ENCODE results near the gene GCNT1.
"Not testable (repeated sequence)": the region's sequence is repeated elsewhere in the genome, so short reads cannot be mapped to it uniquely, and the experiment has no call there.

Gene GCNT1

DNA sequence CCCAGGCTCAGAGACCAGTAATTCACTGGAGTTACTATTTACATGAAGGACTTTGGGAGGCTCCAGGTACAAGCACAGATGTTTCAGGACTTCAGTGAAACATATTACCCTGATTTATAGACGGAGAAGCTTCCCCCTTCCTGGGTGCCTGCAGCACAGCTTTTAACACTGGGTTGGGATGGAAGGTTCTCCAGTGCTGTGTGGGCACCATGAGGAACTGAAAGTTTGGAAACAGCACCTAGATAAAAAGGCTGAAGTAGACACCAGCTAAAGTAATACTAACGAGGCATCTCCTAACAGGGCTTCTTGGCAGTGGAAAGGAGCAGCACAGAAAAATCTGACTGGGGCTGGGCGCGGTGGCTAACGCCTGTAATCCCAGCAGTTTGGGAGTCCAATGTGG lies 70.7 kb downstream of the GCNT1 start:
- no peaks in the 10 kb centered on the region for H3K36me3 Mint-ChIP-seq (ENCODE audit: low read depth)
- no peaks in the 10 kb centered on the region for H3K27me3 Mint-ChIP-seq
- no peak overlapping the region for H3K4me3 Mint-ChIP-seq
- H3K9me3 Mint-ChIP-seq, result no peaks in the 10 kb centered on the region
- H3K4me1 Mint-ChIP-seq (ENCODE audit: low read depth), result peaks cover 4% of the 10 kb centered on the region
- no peak overlapping the region for H3K27ac Mint-ChIP-seq

DNA sequence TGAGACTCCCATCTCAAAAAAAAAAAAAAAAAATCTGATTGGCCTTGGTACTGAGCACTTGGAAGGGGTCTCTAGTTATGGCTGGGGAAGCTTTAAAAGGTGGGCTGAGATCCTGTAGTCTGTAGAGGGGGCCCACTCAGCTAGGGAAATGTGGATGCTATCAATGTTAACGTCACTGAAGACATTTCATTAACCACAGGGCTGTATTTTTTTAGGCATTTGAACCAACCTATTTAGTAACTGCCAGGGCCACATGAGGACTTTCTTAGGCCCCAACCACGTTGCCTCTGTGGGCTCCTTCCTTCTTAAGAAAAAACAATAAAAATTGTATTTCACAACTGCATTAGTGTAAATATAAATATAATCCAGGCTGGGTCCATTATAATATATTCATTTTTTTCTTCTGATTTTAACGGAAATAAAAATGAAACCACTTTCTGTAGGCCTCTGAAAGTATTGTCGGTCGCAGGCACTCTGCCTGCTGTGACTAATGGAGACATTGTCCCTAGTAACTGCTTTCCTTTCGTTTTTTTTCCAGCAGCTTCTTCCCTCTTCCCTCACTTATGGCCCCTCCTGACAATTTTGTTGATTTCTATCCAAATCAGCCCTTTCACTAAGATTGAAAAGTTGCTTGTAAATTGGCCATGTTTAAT lies 71.6 kb downstream of the GCNT1 start:
- Mint-ChIP-seq H3K9me3 (no peaks in the 10 kb centered on the region), H3K27me3 (no peaks in the 10 kb centered on the region), H3K4me1 (ENCODE audit: low read depth) (peaks cover 4% of the 10 kb centered on the region), H3K4me3 (no peak overlapping the region), H3K36me3 (ENCODE audit: low read depth) (no peaks in the 10 kb centered on the region), H3K27ac (no peak overlapping the region)

DNA sequence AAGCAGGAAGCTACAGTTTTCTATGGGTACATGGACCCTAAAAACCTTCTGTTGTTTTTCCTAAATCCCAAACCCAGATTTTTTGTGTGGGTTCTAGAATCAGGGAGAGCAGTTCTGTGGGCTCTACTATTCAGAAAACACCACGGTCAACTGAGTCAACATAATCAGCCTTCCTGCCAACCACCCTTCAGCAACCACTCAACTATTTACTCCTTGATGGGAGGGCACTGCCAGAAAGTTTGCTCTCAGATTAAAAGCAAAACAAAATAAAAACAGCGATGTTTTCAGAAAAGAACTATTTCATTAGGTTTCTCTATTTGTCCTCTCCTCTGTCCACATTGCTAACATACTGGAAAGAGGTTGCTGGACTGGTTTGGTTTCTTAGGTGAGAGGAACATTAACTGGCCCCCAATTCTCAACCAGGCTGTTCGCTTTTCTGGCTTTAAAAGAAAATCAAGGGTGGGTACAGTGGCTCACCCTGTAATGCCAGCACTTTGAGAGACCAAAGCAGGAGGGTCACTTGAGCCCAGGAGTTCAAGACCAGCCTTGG lies 72.3 kb downstream of the GCNT1 start:
- peaks cover 4% of the 10 kb centered on the region for H3K4me1 Mint-ChIP-seq (ENCODE audit: low read depth)
- H3K4me3 Mint-ChIP-seq, result no peak overlapping the region
- no peak overlapping the region for H3K27ac Mint-ChIP-seq
- H3K27me3 Mint-ChIP-seq, result no peaks in the 10 kb centered on the region
- no peaks in the 10 kb centered on the region for H3K36me3 Mint-ChIP-seq (ENCODE audit: low read depth)
- no peaks in the 10 kb centered on the region for H3K9me3 Mint-ChIP-seq

DNA sequence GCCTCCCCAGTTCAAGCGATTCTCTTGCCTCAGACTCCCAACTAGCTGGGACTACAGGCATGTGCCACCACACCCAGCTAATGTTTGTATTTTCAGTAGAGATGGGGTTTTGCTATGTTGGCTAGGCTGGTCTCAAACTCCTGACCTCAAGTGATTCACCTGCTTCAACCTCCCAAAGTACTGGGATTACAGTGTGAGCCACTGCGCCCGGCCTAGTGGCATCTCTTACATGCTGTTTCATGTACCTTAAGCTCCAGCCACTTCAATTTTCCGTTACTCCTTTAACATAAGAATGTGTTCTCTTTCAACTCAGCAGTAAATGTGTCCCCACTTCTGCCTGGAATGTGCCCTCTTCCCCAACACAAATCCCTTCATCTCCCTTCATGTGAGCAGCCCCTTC lies 73.9 kb downstream of the GCNT1 start:
- not testable (repeated sequence) for H3K27ac Mint-ChIP-seq; H3K4me3 Mint-ChIP-seq; H3K27me3 Mint-ChIP-seq; H3K9me3 Mint-ChIP-seq; H3K4me1 Mint-ChIP-seq (ENCODE audit: low read depth); H3K36me3 Mint-ChIP-seq (ENCODE audit: low read depth)

DNA sequence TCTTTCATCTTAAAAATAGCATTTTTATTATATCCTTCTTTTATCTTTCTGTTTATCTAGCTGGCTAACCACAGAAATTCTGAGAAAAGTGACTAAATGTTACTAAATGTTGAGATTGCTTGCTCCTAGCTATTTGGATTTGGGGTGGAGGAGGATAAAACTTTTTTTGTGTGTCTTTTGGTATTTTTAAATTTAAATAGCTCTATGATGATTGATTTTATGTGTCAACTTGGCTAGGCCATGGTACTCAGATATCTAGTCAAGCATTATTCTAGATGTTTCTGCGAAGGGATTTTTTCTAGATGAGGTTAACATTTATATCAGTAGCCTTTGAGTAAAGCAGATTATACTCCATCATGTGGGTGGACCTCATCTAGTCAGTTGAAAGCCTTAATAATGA lies 75.0 kb downstream of the GCNT1 start:
- H3K4me3 Mint-ChIP-seq, result no peak overlapping the region
- H3K9me3 Mint-ChIP-seq, result no peaks in the 10 kb centered on the region
- H3K36me3 Mint-ChIP-seq (ENCODE audit: low read depth), result no peaks in the 10 kb centered on the region
- no peak overlapping the region for H3K27ac Mint-ChIP-seq
- H3K27me3 Mint-ChIP-seq, result no peaks in the 10 kb centered on the region
- peaks cover 4% of the 10 kb centered on the region for H3K4me1 Mint-ChIP-seq (ENCODE audit: low read depth)

DNA sequence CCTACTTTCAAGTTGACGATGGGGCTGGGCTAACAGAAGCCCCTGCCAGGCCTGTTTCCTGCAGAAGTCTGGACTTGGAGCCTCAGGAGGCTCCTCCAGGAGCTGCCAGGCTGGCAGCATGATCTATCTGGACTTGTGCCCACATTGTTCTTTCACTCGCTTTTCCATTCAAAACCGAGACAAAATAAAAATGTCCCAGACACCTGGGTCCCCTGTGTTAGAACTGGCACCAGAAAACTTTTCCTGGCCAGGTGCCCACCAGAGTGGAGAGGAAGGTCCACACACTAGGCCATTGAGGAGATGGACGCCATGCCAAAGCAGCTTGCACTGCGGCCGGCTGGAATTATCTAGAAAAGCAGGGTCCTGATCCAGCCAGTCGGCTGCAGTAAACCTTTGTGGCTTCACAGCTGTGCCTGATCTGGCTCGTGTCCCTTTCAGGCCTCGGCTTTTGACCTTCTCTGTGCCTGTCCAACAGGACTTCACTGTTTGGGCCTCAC lies 78.2 kb downstream of the GCNT1 start:
- Mint-ChIP-seq H3K9me3 (no peaks in the 10 kb centered on the region), H3K4me3 (no peak overlapping the region), H3K27ac (no peak overlapping the region), H3K27me3 (no peaks in the 10 kb centered on the region), H3K4me1 (ENCODE audit: low read depth) (peaks cover 4% of the 10 kb centered on the region), H3K36me3 (ENCODE audit: low read depth) (no peaks in the 10 kb centered on the region)

DNA sequence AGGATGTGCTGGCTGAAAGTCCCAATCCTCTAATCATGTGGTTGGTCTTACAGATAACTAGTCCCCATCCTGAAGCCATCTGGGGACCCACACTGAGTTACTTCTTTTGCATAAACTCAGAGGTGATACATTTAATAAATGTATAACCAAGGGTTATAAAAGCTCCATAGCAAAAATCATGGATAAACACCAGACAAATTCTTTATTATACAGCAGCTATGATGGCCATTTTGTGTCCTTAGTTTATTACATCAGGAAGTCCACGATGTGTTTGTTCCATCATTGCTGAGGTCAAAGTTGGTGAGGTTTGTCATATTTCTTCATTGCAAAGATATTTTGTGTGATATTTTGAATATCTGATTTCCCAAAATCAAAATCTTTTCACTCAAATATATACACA lies 80.2 kb downstream of the GCNT1 start:
- Mint-ChIP-seq H3K27ac (no peak overlapping the region), H3K9me3 (no peaks in the 10 kb centered on the region), H3K36me3 (ENCODE audit: low read depth) (no peaks in the 10 kb centered on the region), H3K4me1 (ENCODE audit: low read depth) (peaks cover under 1% of the 10 kb centered on the region), H3K27me3 (no peaks in the 10 kb centered on the region), H3K4me3 (no peak overlapping the region)

DNA sequence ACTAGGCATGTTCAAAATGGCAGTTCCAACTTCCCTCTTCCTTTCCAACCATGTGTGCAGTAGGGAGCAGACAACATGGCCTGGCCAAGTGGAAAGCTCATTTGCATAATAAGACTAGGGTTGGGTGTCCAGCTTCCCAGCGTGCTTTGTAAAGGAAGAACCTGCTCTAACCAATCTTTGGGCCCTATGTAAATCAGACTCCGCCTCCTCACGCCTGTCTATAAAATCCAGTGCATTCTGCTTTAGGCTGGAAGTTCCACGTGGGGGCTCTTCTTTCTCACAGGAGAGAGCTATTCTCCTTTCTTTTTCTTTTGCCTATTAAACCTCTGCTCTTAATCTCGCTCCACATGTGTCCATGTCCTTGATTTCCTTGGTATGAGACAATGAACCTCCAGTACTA lies 83.4 kb downstream of the GCNT1 start:
- Mint-ChIP-seq H3K27ac (no peak overlapping the region), H3K9me3 (no peaks in the 10 kb centered on the region), H3K4me1 (ENCODE audit: low read depth) (no peaks in the 10 kb centered on the region), H3K36me3 (ENCODE audit: low read depth) (no peaks in the 10 kb centered on the region), H3K27me3 (no peaks in the 10 kb centered on the region), H3K4me3 (no peak overlapping the region)

DNA sequence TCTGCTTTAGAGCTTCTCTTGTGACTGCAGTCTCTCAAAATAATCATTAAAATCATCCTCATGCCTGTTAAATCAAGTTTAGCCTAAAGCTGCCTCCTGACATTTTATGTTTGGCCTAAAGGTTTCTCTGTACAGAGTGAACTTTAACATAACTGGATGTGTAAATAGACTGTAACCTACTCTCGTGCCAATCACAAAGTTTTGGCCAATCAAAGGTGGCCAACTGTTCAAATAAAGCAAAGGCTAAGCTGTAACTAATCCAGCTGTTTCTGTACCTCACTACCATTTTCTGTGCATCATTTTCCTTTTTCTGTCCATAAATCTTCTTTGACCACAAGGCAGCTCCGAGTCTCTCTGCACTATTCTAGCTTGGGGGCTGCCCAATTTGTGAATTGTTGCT lies 86.2 kb downstream of the GCNT1 start:
- no peaks in the 10 kb centered on the region for H3K36me3 Mint-ChIP-seq (ENCODE audit: low read depth)
- no peak overlapping the region for H3K27ac Mint-ChIP-seq
- no peaks in the 10 kb centered on the region for H3K27me3 Mint-ChIP-seq
- no peaks in the 10 kb centered on the region for H3K4me1 Mint-ChIP-seq (ENCODE audit: low read depth)
- no peak overlapping the region for H3K4me3 Mint-ChIP-seq
- no peaks in the 10 kb centered on the region for H3K9me3 Mint-ChIP-seq

DNA sequence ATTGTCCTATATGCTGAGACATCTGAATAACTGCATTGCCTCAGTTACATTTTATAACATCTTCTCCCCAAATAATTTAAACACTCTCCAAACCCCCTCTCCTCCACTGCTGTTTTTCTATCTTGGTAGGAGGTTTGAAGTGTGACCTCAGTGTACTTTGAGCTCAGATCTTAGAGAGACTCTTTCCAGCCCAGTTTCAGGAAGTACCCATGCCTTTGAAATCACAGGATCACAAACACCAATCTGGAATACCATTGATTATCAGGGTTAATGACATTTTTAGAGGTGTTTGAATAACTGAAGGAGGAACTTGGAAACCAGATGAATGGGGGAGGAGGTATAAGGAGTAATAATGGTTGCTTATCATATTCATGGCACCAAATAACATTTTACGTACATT lies 93.2 kb downstream of the GCNT1 start:
- Mint-ChIP-seq H3K27ac (no peak overlapping the region), H3K4me3 (no peak overlapping the region), H3K4me1 (ENCODE audit: low read depth) (no peaks in the 10 kb centered on the region), H3K36me3 (ENCODE audit: low read depth) (no peaks in the 10 kb centered on the region), H3K9me3 (no peaks in the 10 kb centered on the region), H3K27me3 (peaks cover 12% of the 10 kb centered on the region)

DNA sequence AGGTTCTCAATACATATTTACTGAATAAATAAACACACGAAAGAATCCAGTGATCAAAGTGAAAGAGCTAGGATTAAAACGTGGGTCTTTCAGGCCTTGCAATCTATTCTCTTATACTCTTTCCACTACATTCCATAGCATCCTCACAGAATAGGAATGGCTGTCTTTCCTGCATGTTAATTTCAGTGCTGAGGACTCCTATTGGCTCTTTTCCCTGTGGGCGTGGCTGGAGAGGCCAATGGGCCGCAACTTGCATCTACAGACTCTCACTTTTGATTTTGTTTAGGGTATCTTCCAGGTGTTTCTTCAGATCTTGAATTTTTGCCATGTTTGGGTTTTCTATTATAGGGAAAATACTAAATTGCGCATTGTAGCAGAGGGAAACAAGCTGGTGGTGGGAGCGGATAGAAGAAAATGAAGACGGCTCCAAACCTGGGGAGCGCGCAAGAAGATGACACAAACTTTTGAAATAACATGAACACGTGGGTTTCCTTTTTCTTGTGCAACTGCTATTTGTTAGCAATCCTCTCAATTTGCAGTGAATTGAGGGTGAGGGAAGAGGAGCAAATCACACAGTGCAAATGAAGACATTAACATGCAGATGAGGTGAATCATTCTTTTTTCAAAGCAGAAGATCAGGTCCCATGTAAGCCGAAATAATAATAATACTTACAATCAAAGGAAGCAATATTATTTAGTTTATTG lies 93.9 kb downstream of the GCNT1 start:
- Mint-ChIP-seq H3K27me3 (peaks cover 13% of the 10 kb centered on the region), H3K4me3 (no peak overlapping the region), H3K27ac (no peak overlapping the region), H3K4me1 (ENCODE audit: low read depth) (no peaks in the 10 kb centered on the region), H3K9me3 (no peaks in the 10 kb centered on the region), H3K36me3 (ENCODE audit: low read depth) (no peaks in the 10 kb centered on the region)

DNA sequence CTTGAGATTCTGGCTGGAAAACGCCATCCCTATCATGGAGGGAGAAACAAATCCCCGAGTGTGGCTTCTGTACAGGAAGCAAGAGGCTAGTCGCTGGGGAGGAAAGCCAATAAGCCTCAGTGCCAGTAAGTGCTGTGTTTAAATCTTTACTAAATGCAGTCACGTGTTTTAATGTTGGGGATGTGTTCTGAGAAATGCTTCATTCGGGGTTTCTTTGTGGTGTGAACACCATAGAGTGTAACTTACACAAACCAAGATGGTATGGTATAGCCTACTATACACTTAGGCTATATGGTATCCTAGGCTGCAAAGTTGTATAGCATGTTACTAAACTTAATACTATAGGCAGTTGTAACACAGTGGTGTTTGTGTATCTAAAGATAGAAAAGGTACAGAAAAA lies 94.7 kb downstream of the GCNT1 start:
- peaks cover 17% of the 10 kb centered on the region for H3K27me3 Mint-ChIP-seq
- H3K9me3 Mint-ChIP-seq, result no peaks in the 10 kb centered on the region
- no peak overlapping the region for H3K27ac Mint-ChIP-seq
- H3K4me3 Mint-ChIP-seq, result no peak overlapping the region
- H3K36me3 Mint-ChIP-seq (ENCODE audit: low read depth), result no peaks in the 10 kb centered on the region
- H3K4me1 Mint-ChIP-seq (ENCODE audit: low read depth), result no peaks in the 10 kb centered on the region
